ENCODE measurements around the gene SIRPA.

GRCh38 chr20:1851396-1851795 lies 43.8 kb upstream of the SIRPA start:
- TF ChIP-seq CTCF (IDR thresholded peaks at IDR 0.05) (no peak), POLR2A (IDR thresholded peaks at IDR 0.05) (no peak)
